GM23338 (cell line): ENCODE measurements around the gene PHLDB3. TPM values are rescaled to one million over a fixed set of nuclear protein-coding genes. Genes with fewer than 3 reads are reported as not detected.

Experiments used
- ATAC-seq: fragments of 200-7000 bp; cut with Tn5 transposase; 3 replicates; pipeline ENCODE4 v1.9.1; 2020
- DNase-seq: peaks from one replicate; pipeline ENCODE4 v3.0.0-alpha.2; 2015; ENCODE audit warnings: low spot score
- H2AFZ ChIP-seq: fragments of 200-600 bp; sonication (generic); 2 replicates; pipeline ENCODE4 v1.8.0; 2016; ENCODE audit warnings: antibody characterized with exemption, mild to moderate bottlenecking, moderate library complexity
- H3F3A ChIP-seq: fragments of 200-600 bp; sonication (generic); replicated peaks from 2 replicates; pipeline ENCODE4 v1.8.0; 2017; ENCODE audit warnings: antibody characterized with exemption, mixed run types, low read depth
- H3K27ac ChIP-seq: fragments of 200-600 bp; sonication (generic); 2 replicates; pipeline ENCODE4 v1.6.1; 2016; ENCODE audit warnings: low read depth
- H3K27me3 ChIP-seq: fragments of 200-600 bp; sonication (generic); 2 replicates; pipeline ENCODE4 v1.8.0; 2016; ENCODE audit warnings: mild to moderate bottlenecking, mixed run types, moderate library complexity; ENCODE audit not compliant: insufficient read depth
- H3K36me3 ChIP-seq: fragments of 200-600 bp; sonication (generic); 2 replicates; pipeline ENCODE4 v1.8.0; 2016; ENCODE audit warnings: mild to moderate bottlenecking; ENCODE audit not compliant: insufficient read depth
- H3K4me1 ChIP-seq: fragments of 200-600 bp; sonication (generic); 2 replicates; pipeline ENCODE4 v1.8.0; 2016; ENCODE audit warnings: mild to moderate bottlenecking, moderate library complexity; ENCODE audit not compliant: insufficient read depth
- H3K4me2 ChIP-seq: fragments of 200-600 bp; sonication (generic); 2 replicates; pipeline ENCODE4 v1.7.1; 2017; ENCODE audit warnings: mixed run types
- H3K4me3 ChIP-seq: fragments of 200-600 bp; sonication (generic); 2 replicates; pipeline ENCODE4 v1.6.1; 2016; ENCODE audit warnings: mixed run types
- H3K79me2 ChIP-seq: fragments of 200-600 bp; sonication (generic); replicated peaks from 2 replicates; pipeline ENCODE4 v1.8.0; 2017; ENCODE audit warnings: mild to moderate bottlenecking; ENCODE audit not compliant: insufficient read depth
- H3K9me2 ChIP-seq: fragments of 200-600 bp; sonication (generic); 2 replicates; pipeline ENCODE4 v1.8.0; 2017; ENCODE audit not compliant: insufficient read depth
- H4K20me1 ChIP-seq: fragments of 200-600 bp; sonication (generic); replicated peaks from 2 replicates; pipeline ENCODE4 v1.8.0; 2017; ENCODE audit warnings: mild to moderate bottlenecking; ENCODE audit not compliant: insufficient read depth
- H3K27ac Mint-ChIP-seq: 2 replicates; pipeline ENCODE4 v1.8.0; 2020; ENCODE audit warnings: inconsistent platforms, mild to moderate bottlenecking, moderate library complexity, mixed read lengths
- H3K27me3 Mint-ChIP-seq: 3 replicates; pipeline ENCODE4 v1.8.0; 2022; ENCODE audit warnings: low read depth, mild to moderate bottlenecking, moderate library complexity, mixed read lengths, inconsistent platforms; ENCODE audit not compliant: insufficient read depth, poor library complexity
- H3K36me3 Mint-ChIP-seq: 3 replicates; pipeline ENCODE4 v1.8.0; 2021; ENCODE audit warnings: low read depth, mild to moderate bottlenecking, inconsistent platforms, moderate library complexity, mixed read lengths
- H3K4me1 Mint-ChIP-seq: 3 replicates; pipeline ENCODE4 v1.8.0; 2020; ENCODE audit warnings: mild to moderate bottlenecking, inconsistent platforms, mixed read lengths
- H3K4me3 Mint-ChIP-seq: 3 replicates; pipeline ENCODE4 v1.8.0; 2021; ENCODE audit warnings: moderate library complexity, mild to moderate bottlenecking, inconsistent platforms, mixed read lengths
- H3K9me3 Mint-ChIP-seq: 3 replicates; pipeline ENCODE4 v1.8.0; 2020; ENCODE audit warnings: moderate library complexity, mild to moderate bottlenecking, inconsistent platforms, mixed read lengths
- CREB1 ChIP-seq: fragments of 250-450 bp; sonication (Bioruptor Pico); IDR thresholded peaks from 2 replicates; pipeline ENCODE4 v1.5.0; 2020; ENCODE audit warnings: low read depth, mild to moderate bottlenecking, moderate library complexity
- CTCF ChIP-seq, 2 experiments: fragments of 200-600 bp in 1 of 2; sonication (generic) in 1 of 2; conservative IDR thresholded peaks; 2 replicates each; pipeline versions ENCODE4 v1.5.1 to v1.6.1; 2016 to 2017; ENCODE audit warnings: antibody characterized with exemption in 2 of 2, low read depth in 2 of 2, mild to moderate bottlenecking in 2 of 2, moderate library complexity in 1 of 2
- ETS1 ChIP-seq: IDR thresholded peaks from 2 replicates; pipeline ENCODE4 v1.6.1; 2016; ENCODE audit warnings: antibody characterized with exemption
- EZH2 ChIP-seq: fragments of 200-600 bp; sonication (generic); IDR thresholded peaks from one replicate; pipeline ENCODE4 v1.8.0; 2017; ENCODE audit warnings: antibody characterized with exemption, mild to moderate bottlenecking, low read depth; ENCODE audit not compliant: unreplicated experiment
- EZH2phosphoT487 ChIP-seq: fragments of 200-600 bp; sonication (generic); IDR thresholded peaks from one replicate; pipeline ENCODE4 v1.8.1; 2018; ENCODE audit warnings: antibody characterized with exemption; ENCODE audit not compliant: unreplicated experiment
- JUNB ChIP-seq: IDR thresholded peaks from one replicate; pipeline ENCODE4 v1.6.1; 2016; ENCODE audit warnings: antibody characterized with exemption; ENCODE audit not compliant: unreplicated experiment
- NANOG ChIP-seq: IDR thresholded peaks from 2 replicates; pipeline ENCODE4 v1.6.1; 2016; ENCODE audit warnings: antibody characterized with exemption, borderline replicate concordance
- POLR2AphosphoS5 ChIP-seq: IDR thresholded peaks from 2 replicates; pipeline ENCODE4 v1.6.1; 2016; ENCODE audit warnings: antibody characterized with exemption, low read depth
- REST ChIP-seq: IDR thresholded peaks from one replicate; pipeline ENCODE4 v1.6.1; 2018; ENCODE audit warnings: antibody characterized with exemption; ENCODE audit not compliant: unreplicated experiment
- STAT1 ChIP-seq: IDR thresholded peaks from one replicate; pipeline ENCODE4 v1.6.1; 2016; ENCODE audit warnings: antibody characterized with exemption; ENCODE audit not compliant: unreplicated experiment
- ZNF114 ChIP-seq: fragments of 250-450 bp; sonication (Bioruptor Pico); IDR thresholded peaks from 2 replicates; pipeline ENCODE4 v1.5.0; 2020; ENCODE audit warnings: mild to moderate bottlenecking, moderate library complexity
- ZNF331 ChIP-seq: fragments of 250-450 bp; sonication (Bioruptor Pico); IDR thresholded peaks from 2 replicates; pipeline ENCODE4 v1.5.0; 2020; ENCODE audit warnings: low read depth, mild to moderate bottlenecking, moderate library complexity
- ZNF462 ChIP-seq: fragments of 250-450 bp; sonication (Bioruptor Pico); IDR thresholded peaks from 2 replicates; pipeline ENCODE4 v1.5.0; 2020; ENCODE audit warnings: mild to moderate bottlenecking, moderate library complexity
- polyA plus RNA-seq: library from polyadenylated mRNA; unstranded; fragments of >200 nt; fragmentation: Nextera tagmentation; extraction: Ambion mirVana; gene quantifications from 2 replicates; pipeline ENCODE4 v1.2.1, GENCODE V29; 2016
- total RNA-seq: library from RNA; depleted of rRNA; stranded (reverse); fragments of >200 nt; shearing (Covaris generic); gene quantifications from 2 replicates; pipeline ENCODE4 v1.2.3, GENCODE V29; 2014

Gene PHLDB3
- total and polyA plus RNA-seq, 2 experiments from 2014 or later: 6.3 to 15.4 TPM

- peaks cover 14% of the 10 kb centered on the region for H3K27me3 Mint-ChIP-seq
Measured at GRCh38 chr19:43463381-43464133, 41.0 kb downstream of the PHLDB3 start.

More at GRCh38 chr19:43463381-43464133, 41.0 kb downstream of the PHLDB3 start:
- H3K4me1 Mint-ChIP-seq: peaks cover 4% of the 10 kb centered on the region
- H3K27ac Mint-ChIP-seq: peak overlapping the region; percentile 96
- no peaks in the 10 kb centered on the region for H3K9me2 ChIP-seq
- peak overlapping the region; percentile 75 for H3K4me2 ChIP-seq
- H3F3A ChIP-seq: peaks cover 14% of the 10 kb centered on the region
- peak overlapping the region; percentile 94 for H3K4me3 Mint-ChIP-seq
- no peaks in the 10 kb centered on the region for H3K36me3 ChIP-seq
- H3K27ac ChIP-seq: peak overlapping the region; percentile 74
- DNase-seq (peak; percentile 99), ATAC-seq (peak; percentile 77)
- peak overlapping the region; percentile 89 for H3K4me3 ChIP-seq
- H3K9me3 Mint-ChIP-seq: no peaks in the 10 kb centered on the region
- H4K20me1 ChIP-seq: no peaks in the 10 kb centered on the region
- H3K4me1 ChIP-seq: peaks cover 15% of the 10 kb centered on the region
- peaks cover 26% of the 10 kb centered on the region for H3K27me3 ChIP-seq
- no peaks in the 10 kb centered on the region for H3K36me3 Mint-ChIP-seq
- H2AFZ ChIP-seq: peak overlapping the region; percentile 98
- no peak for TF ChIP-seq EZH2
- TF ChIP-seq EZH2phosphoT487: no peak
- no peak for TF ChIP-seq ZNF331 (CRISPR knock-in tag)
- no peak for TF ChIP-seq STAT1
- no peak for TF ChIP-seq CREB1 (CRISPR knock-in tag)
- TF ChIP-seq ZNF114 (CRISPR knock-in tag): no peak
- no peak for TF ChIP-seq REST
- no peak for TF ChIP-seq ETS1
- TF ChIP-seq JUNB: no peak
- no peak for TF ChIP-seq ZNF462 (CRISPR knock-in tag)
- no peak for TF ChIP-seq CTCF (conservative IDR thresholded peaks at IDR 0.05; ENCODE audit: low read depth in 2 of 2)
- TF ChIP-seq NANOG: no peak
- no peak; the same call in none of the 2 replicates for TF ChIP-seq POLR2AphosphoS5
- no peaks in the 10 kb centered on the region for H3K79me2 ChIP-seq
